GM12801 (cell line): ENCODE data around the gene CBL.

Experiments
- CTCF ChIP-seq: IDR thresholded peaks from one replicate; pipeline ENCODE4 v1.5.1; 2011; ENCODE audit warnings: control low read depth; ENCODE audit not compliant: insufficient read length; ENCODE audit errors: extremely low read depth

The CBL gene

GRCh38 chr11:119334174-119334930 is 128.2 kb downstream of the CBL start, which contains the start of gene RNF26:
RNF26 (plus strand) TSS chr11:119334527; CDS start chr11:119335123, 596 bp downstream.
- TF ChIP-seq CTCF: no peak

GRCh38 chr11:119335091-119335654 is 129.0 kb downstream of the CBL start:
- no peak for TF ChIP-seq CTCF

GRCh38 chr11:119335655-119336543 is 129.8 kb downstream of the CBL start:
- TF ChIP-seq CTCF: no peak

GRCh38 chr11:119336744-119337469 is 130.8 kb downstream of the CBL start:
- TF ChIP-seq CTCF: no peak

- TF ChIP-seq CTCF: no peak
Measured at GRCh38 chr11:119337581-119338317, 131.6 kb downstream of the CBL start.

GRCh38 chr11:119338318-119338890 is 132.3 kb downstream of the CBL start:
- TF ChIP-seq CTCF: no peak
